Mucosa of gallbladder (tissue), 1 donor: ENCODE results near the gene C2orf78. TPM values are rescaled to one million over a fixed set of nuclear protein-coding genes. Genes with fewer than 3 reads are reported as not detected.

Experiments
- DNase-seq: peaks from one replicate; pipeline ENCODE4 v3.0.0-alpha.2; 2020; ENCODE audit warnings: low spot score
- total RNA-seq: library from RNA; stranded (reverse); gene quantifications from one replicate; pipeline ENCODE4 v1.2.1, GENCODE V29; 2021
- donor health status: DM: no; HTN: no; CAD: no.

Gene C2orf78
- total RNA-seq, 1 donor from 2014 or later = not detected

GRCh38 chr2:73837847-73838585 is 54.0 kb downstream of the C2orf78 start:
- no peak for DNase-seq

GRCh38 chr2:73838889-73839534 is 55.0 kb downstream of the C2orf78 start:
- no peak for DNase-seq

- DNase-seq = no peak
Observed at GRCh38 chr2:73839653-73840411, 55.8 kb downstream of the C2orf78 start.

- peak; percentile 56 for DNase-seq
Observed at GRCh38 chr2:73841912-73842738, 58.1 kb downstream of the C2orf78 start.

GRCh38 chr2:73842739-73843019 is 58.7 kb downstream of the C2orf78 start:
- DNase-seq = no peak

GRCh38 chr2:73844087-73844486 is 60.1 kb downstream of the C2orf78 start:
- no peak for DNase-seq

- no peak for DNase-seq
Observed at GRCh38 chr2:73850009-73850408, 66.0 kb downstream of the C2orf78 start.

- peak; percentile 16 for DNase-seq
Observed at GRCh38 chr2:73851274-73851673, 67.3 kb downstream of the C2orf78 start.

GRCh38 chr2:73852020-73852419 is 68.0 kb downstream of the C2orf78 start:
- DNase-seq = no peak

- DNase-seq = no peak
Observed at GRCh38 chr2:73855526-73855925, 71.5 kb downstream of the C2orf78 start.

GRCh38 chr2:73856214-73856613 is 72.2 kb downstream of the C2orf78 start:
- DNase-seq = no peak

GRCh38 chr2:73859721-73860586 is 76.0 kb downstream of the C2orf78 start:
- no peak for DNase-seq

GRCh38 chr2:73862987-73863386 is 79.0 kb downstream of the C2orf78 start:
- no peak for DNase-seq

Other genes starting within 250 kb of the C2orf78 start
- gene NAT8, start 141.8 kb upstream of the C2orf78 start, total RNA-seq = 2.4 TPM
- 16.8 TPM for gene TPRKB, start 46.8 kb upstream of the C2orf78 start, total RNA-seq
- gene DUSP11, start 4.1 kb upstream of the C2orf78 start, total RNA-seq = 18.2 TPM
- gene STAMBP, start 44.8 kb downstream of the C2orf78 start, total RNA-seq = 49.0 TPM
- 2,669 TPM for gene ACTG2, start 108.8 kb downstream of the C2orf78 start, total RNA-seq
- 45.4 TPM for gene DGUOK, start 142.7 kb downstream of the C2orf78 start, total RNA-seq
- 19.3 TPM for gene TET3, start 200.7 kb downstream of the C2orf78 start, total RNA-seq